COLO668 (cell line): ENCODE measurements around the gene HEY2.
"Not testable (repeated sequence)": the region's sequence is repeated elsewhere in the genome, so short reads cannot be mapped to it uniquely, and the experiment has no call there.

ENCODE experiments used
- DNase-seq: peaks from one replicate; lab custom pipeline; 2025; ENCODE audit not compliant: unreplicated experiment; lab: John Stamatoyannopoulos, UW

The HEY2 gene

GRCh38 chr6:125766641-125767040, 17.2 kb downstream of the HEY2 start:
- DNase-seq, result no peak

- no peak for DNase-seq
Measured at GRCh38 chr6:125769147-125769783, 19.8 kb downstream of the HEY2 start.

- no peak for DNase-seq
Measured at GRCh38 chr6:125773387-125774341, 24.2 kb downstream of the HEY2 start.

GRCh38 chr6:125776107-125776826, 26.8 kb downstream of the HEY2 start:
- not testable (repeated sequence) for DNase-seq

DNA sequence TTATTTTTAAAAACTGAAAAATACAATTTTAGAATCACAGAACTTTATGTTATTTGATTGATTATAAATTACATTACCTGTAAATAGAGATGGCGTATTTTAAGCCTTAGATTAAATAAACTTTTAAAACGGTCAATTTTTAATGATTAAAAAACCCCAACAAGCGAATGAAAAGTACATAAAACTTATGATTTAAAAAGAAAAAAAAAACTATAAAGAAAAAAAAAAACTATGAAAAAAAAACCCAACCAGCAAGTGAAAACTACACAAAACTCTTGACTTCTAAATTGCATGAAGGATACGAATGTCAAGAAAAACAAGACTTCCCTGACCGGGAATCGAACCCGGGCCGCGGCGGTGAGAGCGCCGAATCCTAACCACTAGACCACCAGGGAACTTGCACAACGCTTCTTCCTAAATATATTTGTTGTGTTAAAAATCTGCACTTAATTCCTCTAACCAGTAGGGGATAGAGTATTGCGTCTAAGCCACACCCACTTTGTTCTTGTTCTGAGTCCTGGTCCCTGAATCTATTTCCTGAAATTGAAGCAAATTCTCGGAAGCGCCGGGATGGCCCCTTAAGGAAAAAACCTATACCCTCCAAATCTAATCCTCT, 30.6 kb downstream of the HEY2 start:
- DNase-seq, result peak; percentile 59

GRCh38 chr6:125780540-125781313, 31.3 kb downstream of the HEY2 start:
- peak; percentile 51 for DNase-seq

GRCh38 chr6:125781314-125781868, 32.0 kb downstream of the HEY2 start:
- DNase-seq, result no peak

GRCh38 chr6:125784365-125784764, 34.9 kb downstream of the HEY2 start:
- DNase-seq, result no peak

GRCh38 chr6:125787791-125788190, 38.4 kb downstream of the HEY2 start:
- DNase-seq, result no peak

DNA sequence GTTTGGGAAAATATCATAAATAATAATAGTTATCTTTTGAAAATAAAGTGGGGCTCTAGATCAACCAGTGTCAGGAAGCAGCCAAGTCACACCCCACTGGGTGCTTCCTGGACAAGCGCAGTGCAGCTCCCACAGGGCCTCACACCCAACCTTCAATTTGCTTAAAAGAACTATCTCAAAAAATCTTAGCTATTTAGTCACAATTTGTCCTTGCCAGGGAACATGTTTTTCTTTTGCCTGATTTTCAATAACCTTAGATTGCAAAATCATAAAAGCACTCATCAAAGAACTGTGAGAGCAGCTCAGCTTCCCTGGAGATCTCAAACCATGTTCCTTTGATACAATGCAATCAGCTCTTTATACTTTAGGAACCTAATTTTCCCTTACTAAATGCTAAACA, 39.7 kb downstream of the HEY2 start:
- DNase-seq, result no peak

- DNase-seq, result peak; percentile 54
Measured at GRCh38 chr6:125789576-125790357, 40.3 kb downstream of the HEY2 start.

GRCh38 chr6:125790358-125791150, 41.1 kb downstream of the HEY2 start, which contains the start of gene NCOA7:
NCOA7 (plus strand) TSS chr6:125790960; CDS start chr6:125815355, 24,395 bp downstream.
- peak; percentile 79 for DNase-seq

GRCh38 chr6:125791151-125791819, 41.9 kb downstream of the HEY2 start:
- DNase-seq, result peak; percentile 11

GRCh38 chr6:125791820-125792165, 42.4 kb downstream of the HEY2 start:
- DNase-seq, result no peak

- no peak for DNase-seq
Measured at GRCh38 chr6:125792172-125792571, 42.7 kb downstream of the HEY2 start.

DNA sequence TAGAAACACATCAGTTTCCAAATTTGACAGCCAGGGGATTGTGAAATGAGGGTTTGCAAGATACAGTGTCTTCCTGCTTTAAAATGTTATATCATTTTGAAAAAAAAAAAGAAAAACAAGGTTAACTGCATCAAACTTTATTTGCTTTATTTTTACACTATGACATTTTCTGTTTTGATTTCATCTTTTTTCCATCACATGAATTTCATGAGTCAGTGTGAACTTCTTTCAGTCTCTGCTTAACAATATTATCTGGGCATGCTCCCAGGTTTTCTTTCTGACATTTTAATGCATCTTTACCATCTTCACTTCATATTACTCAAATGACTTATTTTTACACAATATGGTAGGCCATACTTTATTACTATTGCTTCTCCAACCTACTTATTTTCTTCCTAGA, 43.2 kb downstream of the HEY2 start:
- DNase-seq, result no peak

GRCh38 chr6:125793280-125793679, 43.8 kb downstream of the HEY2 start:
- no peak for DNase-seq

GRCh38 chr6:125793863-125794262, 44.4 kb downstream of the HEY2 start:
- DNase-seq, result no peak
